H1 (cell line): Measurements from ENCODE around the gene POU3F1. TPM values are rescaled to one million over a fixed set of nuclear protein-coding genes. Genes with fewer than 3 reads are reported as not detected.

Experiments
- CTCF ChIA-PET: fragments of 300-600 bp; sonication (Branson Sonifier 250); formaldehyde crosslinking; loops from one replicate; lab custom pipeline; 2021; ENCODE audit not compliant: partially characterized antibody; lab: Charles Lee
- POLR2A ChIA-PET: fragments of 300-600 bp; sonication (Branson Sonifier 250); formaldehyde crosslinking; loops from one replicate; lab custom pipeline; 2021; ENCODE audit warnings: inconsistent platforms; ENCODE audit not compliant: partially characterized antibody; lab: Charles Lee
- DNase-seq, 2 experiments: peaks; one replicate each; pipeline versions ENCODE4 v3.0.0 to v3.0.0-alpha.2; 2010 to 2022; ENCODE audit warnings: low spot score in 2 of 2, low read depth in 1 of 2, mixed read lengths in 1 of 2
- FAIRE-seq: peaks from 2 replicates; lab custom pipeline; 2011; peaks lifted over from hg19 to GRCh38; lab: Jason Lieb, UNC
- H2AFZ ChIP-seq: 2 replicates; pipeline ENCODE4 v1.8.1; 2012; ENCODE audit warnings: low read length, inconsistent platforms
- H2AK5ac ChIP-seq: 2 replicates; pipeline ENCODE4 v1.6.1; 2013; ENCODE audit warnings: low read depth, low read length
- H2BK120ac ChIP-seq: replicated peaks from 2 replicates; pipeline ENCODE3; 2013; ENCODE audit warnings: low read depth, low read length, inconsistent platforms
- H2BK12ac ChIP-seq: 2 replicates; pipeline ENCODE4 v1.6.1; 2013; ENCODE audit warnings: low read depth, low read length
- H2BK15ac ChIP-seq: 2 replicates; pipeline ENCODE4 v1.6.1; 2013; ENCODE audit warnings: low read length
- H2BK20ac ChIP-seq: 2 replicates; pipeline ENCODE4 v1.6.1; 2013; ENCODE audit warnings: low read length
- H2BK5ac ChIP-seq: 2 replicates; pipeline ENCODE4 v1.6.1; 2013; ENCODE audit warnings: low read depth, low read length
- H3K14ac ChIP-seq: 2 replicates; pipeline ENCODE4 v1.6.1; 2013; ENCODE audit warnings: inconsistent platforms; ENCODE audit not compliant: insufficient read length
- H3K18ac ChIP-seq: 2 replicates; pipeline ENCODE4 v1.6.1; 2013; ENCODE audit warnings: low read length; ENCODE audit errors: extremely low read depth
- H3K23ac ChIP-seq: 2 replicates; pipeline ENCODE4 v1.6.1; 2013; ENCODE audit warnings: inconsistent platforms; ENCODE audit not compliant: insufficient read length
- H3K23me2 ChIP-seq: 2 replicates; pipeline ENCODE4 v1.6.1; 2013; ENCODE audit warnings: low read depth, low read length
- H3K27ac ChIP-seq: 2 replicates; pipeline ENCODE4 v1.6.1; 2011; ENCODE audit warnings: low read depth, low read length, inconsistent platforms
- H3K27me3 ChIP-seq, 4 experiments: replicated peaks in 1 of 4; 1 replicate in 1 of 4; 2 replicates in 3 of 4; pipeline versions ENCODE4 v1.6.1 to v1.8.1; 2011 to 2013; ENCODE audit warnings: low read length in 3 of 4, mild to moderate bottlenecking in 3 of 4, inconsistent platforms in 2 of 4, mixed read lengths in 2 of 4, moderate library complexity in 1 of 4; ENCODE audit not compliant: control insufficient read depth in 3 of 4, insufficient read depth in 3 of 4; ENCODE audit errors: extremely low read depth in 1 of 4
- H3K36me3 ChIP-seq, 4 experiments: 2 replicates each; pipeline versions ENCODE4 v1.6.1 to v1.8.1; 2011 to 2013; ENCODE audit warnings: mild to moderate bottlenecking in 4 of 4, low read length in 3 of 4, moderate library complexity in 2 of 4, control low read depth in 1 of 4, inconsistent platforms in 1 of 4; ENCODE audit not compliant: insufficient read depth in 4 of 4, control insufficient read depth in 2 of 4
- H3K4ac ChIP-seq: replicated peaks from 2 replicates; pipeline ENCODE3; 2013; ENCODE audit warnings: low read length, low read depth, mixed read lengths, inconsistent platforms; ENCODE audit not compliant: insufficient read length
- H3K4me1 ChIP-seq, 4 experiments: replicated peaks in 1 of 4; 1 replicate in 1 of 4; 2 replicates in 3 of 4; pipeline versions ENCODE4 v1.6.1 to v1.8.1; 2011 to 2013; ENCODE audit warnings: low read length in 3 of 4, inconsistent platforms in 2 of 4, mixed read lengths in 1 of 4; ENCODE audit not compliant: insufficient read depth in 4 of 4, control insufficient read depth in 3 of 4
- H3K4me2 ChIP-seq, 2 experiments: 2 replicates each; pipeline versions ENCODE4 v1.6.1 to v1.8.1; 2011 to 2013; ENCODE audit warnings: low read depth in 2 of 2, low read length in 2 of 2, control low read depth in 1 of 2, inconsistent platforms in 1 of 2, mild to moderate bottlenecking in 1 of 2; ENCODE audit not compliant: insufficient read depth in 1 of 2
- H3K4me3 ChIP-seq, 4 experiments: fragments of 200-600, 300-600 bp in 1 of 4; sonication (generic), shearing (Covaris generic), sonication (Bioruptor Twin) in 1 of 4; 2 replicates each; pipeline versions ENCODE4 v1.5.1 to v1.8.1; 2011 to 2016; ENCODE audit warnings: low read length in 4 of 4, low read depth in 3 of 4, control low read depth in 2 of 4, inconsistent platforms in 2 of 4, mild to moderate bottlenecking in 2 of 4, mixed read lengths in 1 of 4, moderate library complexity in 1 of 4; ENCODE audit not compliant: insufficient read depth in 2 of 4; ENCODE audit errors: extremely low read depth in 1 of 4
- H3K56ac ChIP-seq: replicated peaks from 2 replicates; pipeline ENCODE3; 2013; ENCODE audit warnings: low read depth, mild to moderate bottlenecking, mixed read lengths, low read length, inconsistent platforms; ENCODE audit not compliant: insufficient read length
- H3K79me1 ChIP-seq: 2 replicates; pipeline ENCODE4 v1.6.1; 2013; ENCODE audit warnings: low read depth, low read length, control low read depth
- H3K79me2 ChIP-seq, 2 experiments: 2 replicates each; pipeline versions ENCODE4 v1.6.1 to v1.8.1; 2012 to 2013; ENCODE audit warnings: low read length in 2 of 2, mild to moderate bottlenecking in 2 of 2, inconsistent platforms in 1 of 2; ENCODE audit not compliant: insufficient read depth in 2 of 2, control insufficient read depth in 1 of 2
- H3K9ac ChIP-seq, 4 experiments: replicated peaks in 1 of 4; 1 replicate in 1 of 4; 2 replicates in 3 of 4; pipeline versions ENCODE4 v1.6.1 to v1.8.1; 2011 to 2013; ENCODE audit warnings: low read depth in 3 of 4, low read length in 3 of 4, control low read depth in 2 of 4, mild to moderate bottlenecking in 2 of 4, moderate library complexity in 2 of 4, inconsistent platforms in 1 of 4; ENCODE audit errors: extremely low read depth in 1 of 4
- H3K9me3 ChIP-seq, 2 experiments: 2 replicates each; pipeline versions ENCODE4 v1.6.1 to v1.8.1; 2012 to 2013; ENCODE audit warnings: mild to moderate bottlenecking in 2 of 2, moderate library complexity in 2 of 2, control low read depth in 1 of 2, inconsistent platforms in 1 of 2, low read depth in 1 of 2, low read length in 1 of 2, mixed read lengths in 1 of 2; ENCODE audit not compliant: insufficient read depth in 2 of 2
- H4K20me1 ChIP-seq, 2 experiments: replicated peaks in 1 of 2; 2 replicates each; pipeline versions ENCODE3 to v1.8.1; 2011 to 2013; ENCODE audit warnings: inconsistent platforms in 2 of 2, low read length in 2 of 2, mild to moderate bottlenecking in 1 of 2; ENCODE audit not compliant: insufficient read depth in 2 of 2, control insufficient read depth in 1 of 2
- H4K5ac ChIP-seq: 2 replicates; pipeline ENCODE4 v1.6.1; 2013; ENCODE audit warnings: low read length, low read depth, mixed read lengths, inconsistent platforms; ENCODE audit not compliant: insufficient read length
- H4K8ac ChIP-seq: 2 replicates; pipeline ENCODE4 v1.8.0; 2013; ENCODE audit warnings: mild to moderate bottlenecking, moderate library complexity, low read length, inconsistent platforms; ENCODE audit not compliant: insufficient read depth; ENCODE audit errors: extremely low read depth
- H4K91ac ChIP-seq: replicated peaks from 2 replicates; pipeline ENCODE3; 2013; ENCODE audit warnings: low read length, mixed read lengths, inconsistent platforms; ENCODE audit not compliant: insufficient read length
- CBX5 ChIP-seq: fragments of 300-800, 300-1000 bp; sonication (generic); IDR thresholded peaks from 2 replicates; pipeline ENCODE4 v1.7.1; 2016; ENCODE audit warnings: antibody characterized with exemption, low read length, low read depth
- CBX8 ChIP-seq: fragments of 300-800, 300-1000 bp; sonication (generic); IDR thresholded peaks from 2 replicates; pipeline ENCODE4 v1.7.1; 2016; ENCODE audit warnings: low read depth, low read length, borderline replicate concordance
- JUND ChIP-seq: IDR thresholded peaks from 2 replicates; pipeline ENCODE4 v1.6.1; 2011; ENCODE audit warnings: mild to moderate bottlenecking, improper control_type of control experiment, low read length
- RBBP5 ChIP-seq: IDR thresholded peaks from 2 replicates; pipeline ENCODE4 v1.7.1; 2012; ENCODE audit warnings: low read depth, mild to moderate bottlenecking, inconsistent platforms, low read length, moderate library complexity, borderline replicate concordance
- SAP30 ChIP-seq: fragments of 300-600 bp; sonication (generic); IDR thresholded peaks from 2 replicates; pipeline ENCODE4 v1.7.1; 2012; ENCODE audit warnings: low read length, moderate library complexity, mild to moderate bottlenecking, inconsistent platforms; ENCODE audit not compliant: insufficient read depth, insufficient replicate concordance
- SUZ12 ChIP-seq: fragments of 200-600 bp; sonication (generic); IDR thresholded peaks from 2 replicates; pipeline ENCODE4 v1.6.1; 2012; ENCODE audit warnings: mild to moderate bottlenecking, inconsistent platforms, low read length, moderate library complexity, mixed read lengths
- TAF1 ChIP-seq: IDR thresholded peaks from 2 replicates; pipeline ENCODE4 v1.6.1; 2011; ENCODE audit warnings: mild to moderate bottlenecking, low read depth, low read length
- WGBS, 2 experiments: shearing (Covaris generic) in 1 of 2; methylation state at CpG; one replicate each; pipeline versions ENCODE4 v1.1.6 to v1.1.7; 2013 to 2015; ENCODE audit warnings: low lambda C conversion rate in 2 of 2, mixed read lengths in 2 of 2, inconsistent platforms in 1 of 2, low coverage in 1 of 2, missing lambda C conversion rate in 1 of 2; ENCODE audit not compliant: insufficient replicate concordance in 2 of 2, insufficient coverage in 1 of 2, insufficient read length in 1 of 2; ENCODE audit errors: extremely low coverage in 1 of 2, missing lambda C conversion rate in 1 of 2; 5-methylcytosine and 5-hydroxymethylcytosine counted together
- polyA plus RNA-seq, 7 experiments: library from polyadenylated mRNA; depleted of rRNA in 3 of 7; stranded (reverse) in 5 of 7; unstranded in 2 of 7; fragments of >200 nt in 5 of 7; fragments of 200-250 nt in 2 of 7; gene quantifications; 1 replicate in 5 of 7; 2 replicates in 1 of 7; 4 replicates in 1 of 7; pipeline versions ENCODE4 v1.2.1 to v1.2.3, GENCODE V29; 2011 to 2013; ENCODE audit warnings: missing spikeins in 2 of 7, mixed read lengths in 2 of 7
- total RNA-seq: library from RNA; stranded (reverse); fragmentation: NEBNext Ultra II Directional; extraction: Animal tissue kit (Norgen Biotek cat#: 25700); gene quantifications from 2 replicates; pipeline ENCODE4 v1.2.1, GENCODE V29; 2021
- TF ChIP-seq, protein P1 (sequence below): IDR thresholded peaks from 2 replicates; pipeline ENCODE4 v1.6.1; 2012; ENCODE audit warnings: low read length, inconsistent platforms

Gene POU3F1
- total and polyA plus RNA-seq, 2 of the 8 experiments (the other 6 are each of a cell fraction or from before 2014, with no cell fraction given): 4.2 to 10.8 TPM

DNA sequence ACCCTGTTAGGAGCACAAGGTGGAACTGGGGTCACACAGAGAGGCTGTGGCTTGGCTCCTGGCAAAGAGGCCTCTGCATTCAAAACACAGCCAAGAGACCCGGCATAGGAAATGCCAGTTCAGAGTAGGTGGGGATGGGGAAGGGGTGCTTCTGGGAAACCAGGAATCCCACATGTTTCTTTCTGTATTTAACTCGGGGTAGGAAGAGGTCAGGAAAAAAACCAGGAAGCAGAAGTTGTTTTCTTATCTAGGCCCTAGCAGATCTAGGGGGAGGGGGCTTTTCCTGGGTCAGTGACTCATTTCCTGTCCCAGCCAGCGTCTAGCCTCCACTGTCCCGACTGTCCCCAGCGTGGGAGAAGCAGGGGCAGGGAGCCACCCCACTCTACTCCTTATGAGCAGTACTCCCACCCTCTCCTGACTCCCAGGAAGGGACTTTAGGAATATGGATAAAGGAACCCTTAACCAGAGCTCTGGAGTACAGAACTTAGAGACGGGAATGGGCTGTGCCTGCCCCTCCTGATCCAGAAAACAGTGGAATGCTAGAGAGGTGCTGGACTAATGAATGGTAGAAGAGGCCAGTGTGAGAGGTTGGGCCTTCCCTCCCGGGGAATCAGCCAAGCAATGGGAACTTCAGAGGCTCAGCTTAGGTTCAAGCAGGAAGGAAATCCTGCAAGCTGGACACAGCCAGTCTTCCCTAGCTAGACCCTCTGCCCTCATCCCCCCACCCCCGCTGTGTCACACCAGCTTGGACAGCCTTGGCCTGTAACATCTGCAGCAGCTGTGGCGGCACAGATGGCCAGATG, 47.0 kb downstream of the POU3F1 start:
- no peak overlapping the region for H3K4ac ChIP-seq
- H3K27me3 ChIP-seq: peaks cover 0 to 3% (median under 1%) of the 10 kb centered on the region in 4 experiments; a peak in 2 of 7 replicates
- CTCF ChIA-PET: interaction anchor here (0.9 to 14.7 kb wide), 4 partner anchors 9 to 503 kb away, joined by 3 to 211 read pairs (median 14); partner anchors contain the start of genes SF3A3 and UTP11
- H4K8ac ChIP-seq: peak overlapping the region; percentile 51; the same call in 1 of the 2 replicates
- H2BK12ac ChIP-seq: peak overlapping the region; percentile 86
- H3K79me1 ChIP-seq: peaks cover 4% of the 10 kb centered on the region; the same call in 1 of the 2 replicates
- WGBS, 2 experiments: 65% methylated on average over 9 of the region's 9 CpGs; no CpG with 5 or more reads in 1 of the 2 experiments
- H3K14ac ChIP-seq: no peak overlapping the region
- peaks cover 6% of the 10 kb centered on the region for H3K23me2 ChIP-seq
- POLR2A ChIA-PET: interaction anchor here (0.8 to 5.6 kb wide), 5 partner anchors 9 to 142 kb away, joined by 3 to 31 read pairs (median 5); partner anchors contain the start of genes SF3A3 and UTP11
- peak overlapping the region; percentile 97 for H2BK15ac ChIP-seq
- peak overlapping the region; percentile 94 for H2BK5ac ChIP-seq
- H3K4me3 ChIP-seq: 0 out of 8 replicates have a peak overlapping the region, but pooled peaks of 1 of the 4 experiments have one; percentile 3
- FAIRE-seq (no peak), DNase-seq (peak in 1 of 2 experiments; percentile 55)
- H3K9me3 ChIP-seq: no peaks in the 10 kb centered on the region
- peak overlapping the region; percentile 37; the same call in 1 of the 2 replicates for H3K27ac ChIP-seq
- H3K4me2 ChIP-seq: peak overlapping the region; percentile 36 to 40
- H4K5ac ChIP-seq: peak overlapping the region; percentile 65
- H2BK20ac ChIP-seq: peak overlapping the region; percentile 86
- H3K18ac ChIP-seq: peak overlapping the region; percentile 72
- H3K36me3 ChIP-seq: peaks cover 0 to 17% (median 5%) of the 10 kb centered on the region in 4 experiments; a peak in 5 of 8 replicates
- no peak overlapping the region for H3K23ac ChIP-seq
- no peak overlapping the region for H3K56ac ChIP-seq
- H3K9ac ChIP-seq: peak overlapping the region in 2 of 4 experiments; percentile 24 to 25; a peak in 2 of 7 replicates
- peak overlapping the region; percentile 92 for H4K91ac ChIP-seq
- H2BK120ac ChIP-seq: no peak overlapping the region
- H2AFZ ChIP-seq: no peak overlapping the region
- H3K4me1 ChIP-seq: peaks cover 11 to 52% (median 42%) of the 10 kb centered on the region in 4 experiments
- peak overlapping the region; percentile 88; the same call in 1 of the 2 replicates for H2AK5ac ChIP-seq
- TF ChIP-seq CBX8: no peak
- TF ChIP-seq, protein P1, sequence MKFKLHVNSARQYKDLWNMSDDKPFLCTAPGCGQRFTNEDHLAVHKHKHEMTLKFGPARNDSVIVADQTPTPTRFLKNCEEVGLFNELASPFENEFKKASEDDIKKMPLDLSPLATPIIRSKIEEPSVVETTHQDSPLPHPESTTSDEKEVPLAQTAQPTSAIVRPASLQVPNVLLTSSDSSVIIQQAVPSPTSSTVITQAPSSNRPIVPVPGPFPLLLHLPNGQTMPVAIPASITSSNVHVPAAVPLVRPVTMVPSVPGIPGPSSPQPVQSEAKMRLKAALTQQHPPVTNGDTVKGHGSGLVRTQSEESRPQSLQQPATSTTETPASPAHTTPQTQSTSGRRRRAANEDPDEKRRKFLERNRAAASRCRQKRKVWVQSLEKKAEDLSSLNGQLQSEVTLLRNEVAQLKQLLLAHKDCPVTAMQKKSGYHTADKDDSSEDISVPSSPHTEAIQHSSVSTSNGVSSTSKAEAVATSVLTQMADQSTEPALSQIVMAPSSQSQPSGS: no peak
- no peak for TF ChIP-seq CBX5
- TF ChIP-seq RBBP5: 0 out of 2 replicates have a peak, but pooled peaks have one; percentile 23
- peak; percentile 63; the same call in 1 of the 2 replicates for TF ChIP-seq JUND
- no peak for TF ChIP-seq SUZ12
- TF ChIP-seq TAF1: no peak
- no peak for TF ChIP-seq SAP30
- TF ChIP-seq, all 59 proteins: peak for 2
- no peaks in the 10 kb centered on the region for H4K20me1 ChIP-seq
- H3K79me2 ChIP-seq: peaks cover 0 to 18% of the 10 kb centered on the region in 2 experiments; a peak in 3 of 4 replicates
